Tibial nerve (tissue), 4 donors: Measurements from ENCODE around the gene SLAMF9. TPM values are rescaled to one million over a fixed set of nuclear protein-coding genes. Genes with fewer than 3 reads are reported as not detected.

Experiments used
- DNase-seq, 2 donors: peaks; one replicate each; pipeline ENCODE4 v3.0.0-alpha.2; 2019; ENCODE audit warnings: low spot score in 2 of 2
- H3K27ac ChIP-seq, 4 donors: fragments of 200-600 bp; sonication (generic) in 3 of 4; one replicate each; pipeline ENCODE4 v1.5.1; 2017 to 2019; ENCODE audit warnings: mild to moderate bottlenecking in 1 of 4
- H3K27me3 ChIP-seq, 2 donors: fragments of 200-600 bp; sonication (generic) in 1 of 2; one replicate each; pipeline versions ENCODE4 v1.5.1 to v1.6.0; 2017 to 2019
- H3K36me3 ChIP-seq, 3 donors: fragments of 200-600 bp; sonication (generic); one replicate each; pipeline ENCODE4 v1.5.1; 2018 to 2019
- H3K4me1 ChIP-seq, 4 donors: fragments of 200-600 bp; sonication (generic) in 3 of 4; one replicate each; pipeline ENCODE4 v1.5.1; 2017 to 2019
- H3K4me3 ChIP-seq, 4 donors: fragments of 200-600 bp; sonication (generic) in 3 of 4; one replicate each; pipeline ENCODE4 v1.5.1; 2017 to 2019; ENCODE audit warnings: mild to moderate bottlenecking in 1 of 4, moderate library complexity in 1 of 4
- H3K9me3 ChIP-seq, 4 donors: fragments of 200-600 bp; sonication (generic) in 3 of 4; one replicate each; pipeline ENCODE4 v1.5.1; 2017 to 2019
- CTCF ChIP-seq, 5 experiments: fragments of 200-600 bp in 3 of 5; fragments of 450-650 bp in 2 of 5; sonication (generic) in 3 of 5; IDR thresholded peaks; one replicate each; pipeline ENCODE4 v1.5.1; 2016 to 2019; ENCODE audit warnings: antibody characterized with exemption in 5 of 5, mild to moderate bottlenecking in 3 of 5, moderate library complexity in 2 of 5
- EP300 ChIP-seq, 2 donors: sonication (generic); formaldehyde crosslinking; IDR thresholded peaks; one replicate each; pipeline ENCODE4 v1.6.1; 2017; ENCODE audit warnings: antibody characterized with exemption in 2 of 2, mild to moderate bottlenecking in 1 of 2
- POLR2A ChIP-seq, 2 donors: fragments of 450-650 bp; IDR thresholded peaks; one replicate each; pipeline ENCODE4 v1.6.1; 2017; ENCODE audit warnings: antibody characterized with exemption in 2 of 2, mild to moderate bottlenecking in 2 of 2, moderate library complexity in 2 of 2
- WGBS, 2 donors: methylation state at CpG; one replicate each; pipeline ENCODE4 v1.1.5; 2018; 5-methylcytosine and 5-hydroxymethylcytosine counted together
- total RNA-seq, 4 donors: library from RNA; depleted of rRNA; stranded (reverse); fragments of >200 nt; gene quantifications; one replicate each; pipeline ENCODE4 v1.1.0, GENCODE V29; 2016

Gene SLAMF9
- total RNA-seq, 4 donors from 2014 or later = not detected

GRCh38 chr1:159930216-159930615 is 23.8 kb downstream of the SLAMF9 start:
- 89 to 90% methylated on average over 11 of the region's 11 CpGs for WGBS, 2 donors
- Histone ChIP-seq H3K4me3 (no peak overlapping the region), H3K4me1 (peaks cover 0 to 9% (median 8%) of the 10 kb centered on the region in 4 donors), H3K27me3 (no peaks in the 10 kb centered on the region), H3K9me3 (no peaks in the 10 kb centered on the region), H3K36me3 (no peaks in the 10 kb centered on the region), H3K27ac (no peak overlapping the region)
- no peak for DNase-seq
- TF ChIP-seq CTCF (IDR thresholded peaks at IDR 0.05) (no peak), POLR2A (IDR thresholded peaks at IDR 0.05) (no peak), EP300 (IDR thresholded peaks at IDR 0.05) (no peak)

GRCh38 chr1:159929155-159930051 is 24.6 kb downstream of the SLAMF9 start:
- no peaks in the 10 kb centered on the region for H3K9me3 ChIP-seq
- no peak for DNase-seq
- H3K4me3 ChIP-seq = no peak overlapping the region
- no peaks in the 10 kb centered on the region for H3K36me3 ChIP-seq
- H3K27me3 ChIP-seq = no peaks in the 10 kb centered on the region
- TF ChIP-seq POLR2A (IDR thresholded peaks at IDR 0.05) (no peak), EP300 (IDR thresholded peaks at IDR 0.05) (no peak), CTCF (IDR thresholded peaks at IDR 0.05) (no peak)
- H3K27ac ChIP-seq = no peak overlapping the region
- H3K4me1 ChIP-seq = peaks cover 0 to 9% (median 8%) of the 10 kb centered on the region in 4 donors
- 78 to 79% methylated on average over 48 of the region's 48 CpGs for WGBS, 2 donors

GRCh38 chr1:159928491-159929050 is 25.5 kb downstream of the SLAMF9 start:
- H3K4me3 ChIP-seq = no peak overlapping the region
- no peaks in the 10 kb centered on the region for H3K36me3 ChIP-seq
- peaks cover 0 to 14% (median 10%) of the 10 kb centered on the region in 4 donors for H3K4me1 ChIP-seq
- H3K27me3 ChIP-seq = no peaks in the 10 kb centered on the region
- no peak for TF ChIP-seq EP300 (IDR thresholded peaks at IDR 0.05)
- TF ChIP-seq POLR2A (IDR thresholded peaks at IDR 0.05) = no peak
- H3K9me3 ChIP-seq = no peaks in the 10 kb centered on the region
- WGBS, 2 donors = 90 to 95% methylated on average over 18 of the region's 18 CpGs
- no peak for DNase-seq
- H3K27ac ChIP-seq = no peak overlapping the region

GRCh38 chr1:159927849-159928431 is 26.1 kb downstream of the SLAMF9 start:
- H3K4me1 ChIP-seq = peaks cover 0 to 20% (median 15%) of the 10 kb centered on the region in 4 donors
- 58 to 64% methylated on average over 7 to 13 of the region's 13 CpGs for WGBS, 2 donors
- H3K36me3 ChIP-seq = no peaks in the 10 kb centered on the region
- no peaks in the 10 kb centered on the region for H3K9me3 ChIP-seq
- H3K27ac ChIP-seq = no peak overlapping the region
- TF ChIP-seq CTCF (IDR thresholded peaks at IDR 0.05) (no peak), EP300 (IDR thresholded peaks at IDR 0.05) (no peak)
- DNase-seq = no peak
- no peak overlapping the region for H3K4me3 ChIP-seq
- H3K27me3 ChIP-seq = no peaks in the 10 kb centered on the region

- Histone ChIP-seq H3K27me3 (no peaks in the 10 kb centered on the region), H3K36me3 (no peaks in the 10 kb centered on the region), H3K9me3 (no peaks in the 10 kb centered on the region), H3K4me3 (no peak overlapping the region), H3K27ac (no peak overlapping the region), H3K4me1 (peaks cover 0 to 26% (median 21%) of the 10 kb centered on the region in 4 donors)
- TF ChIP-seq CTCF (IDR thresholded peaks at IDR 0.05) (no peak), EP300 (IDR thresholded peaks at IDR 0.05) (no peak), POLR2A (IDR thresholded peaks at IDR 0.05) (no peak)
- DNase-seq = no peak
- WGBS, 2 donors = 86 to 89% methylated on average over 14 to 16 of the region's 16 CpGs
These were observed 26.7 kb downstream of the SLAMF9 start for GRCh38 chr1:159927211-159927848.
